ENCODE data around the gene FMO5.
"Not testable (repeated sequence)": the region's sequence is repeated elsewhere in the genome, so short reads cannot be mapped to it uniquely, and the experiment has no call there.

FMO5 gene

DNA sequence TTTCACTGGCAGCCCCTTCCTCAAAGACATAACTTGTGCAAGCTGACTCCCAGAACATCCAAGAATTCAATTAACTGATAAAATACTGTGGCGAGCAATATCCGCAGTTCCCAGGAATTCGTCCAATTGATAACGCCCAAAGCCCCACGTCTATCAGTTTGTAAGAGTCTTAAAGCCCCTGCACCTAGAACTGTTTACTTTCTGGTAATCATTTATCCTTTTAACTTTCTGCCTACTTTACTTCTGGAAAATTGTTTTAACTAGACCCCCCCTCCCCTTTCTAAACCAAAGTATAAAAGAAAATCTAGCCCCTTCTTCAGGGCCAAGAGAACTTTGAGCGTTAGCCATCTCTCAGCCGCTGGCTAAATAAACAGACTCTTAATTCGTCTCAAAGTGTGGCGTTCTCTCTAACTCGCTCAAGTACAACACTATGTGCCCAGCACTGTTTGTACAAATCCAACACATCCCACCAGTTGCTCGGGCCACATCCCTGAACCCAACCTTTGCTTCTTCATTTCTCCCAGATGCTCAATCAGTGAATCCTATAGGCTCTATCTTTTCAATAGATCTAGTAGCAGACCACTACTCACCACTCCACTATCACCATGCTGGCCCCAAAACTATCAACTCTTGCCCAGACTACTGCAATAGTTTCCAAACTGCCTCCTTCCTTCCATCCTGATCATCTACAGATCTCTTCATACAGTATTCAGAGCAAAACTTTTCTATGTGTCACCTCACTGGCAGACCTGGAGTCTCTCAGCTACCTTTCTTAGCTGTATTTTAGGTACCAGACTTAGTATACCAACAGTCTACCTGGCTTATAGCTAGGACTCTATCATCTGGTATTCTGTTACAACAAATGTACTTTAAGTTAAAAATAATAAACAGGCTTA is 14.0 kb upstream of the FMO5 start:
- no peak for DNase-seq

DNA sequence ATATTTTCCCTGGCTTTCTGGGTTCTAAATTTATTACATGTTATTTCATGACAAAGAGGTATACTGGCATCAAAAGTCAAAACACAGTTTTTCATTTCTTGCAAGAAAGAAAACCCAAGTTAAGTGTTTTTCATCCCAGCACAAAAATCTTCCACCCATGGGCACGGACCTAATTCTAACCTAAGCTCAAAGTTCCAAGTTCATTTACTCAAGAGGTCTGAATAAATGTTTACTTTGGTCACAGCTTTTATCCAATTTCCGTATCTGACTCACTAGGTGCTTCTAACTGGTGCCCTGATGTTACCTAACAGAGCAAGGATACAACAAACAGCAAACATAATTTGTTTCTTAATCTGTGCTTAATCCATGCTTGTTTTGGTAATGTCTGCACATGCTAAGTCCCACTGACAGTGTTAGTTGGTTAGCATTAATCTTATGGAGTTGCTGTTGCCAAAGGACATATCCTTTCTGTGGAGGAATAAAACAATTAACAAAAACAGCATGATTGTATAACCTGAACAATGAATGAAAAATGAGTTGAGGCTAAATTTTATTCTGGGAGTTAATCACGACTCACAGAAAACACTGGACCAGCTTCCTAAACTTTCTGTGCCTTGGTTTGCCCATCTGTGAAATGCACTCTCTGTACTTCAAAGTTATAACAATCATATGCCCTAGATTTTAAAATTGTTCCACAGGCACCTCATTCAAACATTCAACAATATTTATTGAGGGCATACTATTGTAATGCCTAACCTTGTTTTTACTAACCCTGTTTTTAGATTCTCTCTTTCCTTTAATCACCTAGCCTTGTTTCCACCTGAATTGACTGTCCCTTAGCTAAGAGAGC is 13.1 kb upstream of the FMO5 start:
- no peak for DNase-seq

- no peak for DNase-seq
Measured at GRCh38 chr1:147236959-147237791, 12.0 kb upstream of the FMO5 start.

GRCh38 chr1:147236448-147236847 is 11.3 kb upstream of the FMO5 start:
- no peak for DNase-seq

DNA sequence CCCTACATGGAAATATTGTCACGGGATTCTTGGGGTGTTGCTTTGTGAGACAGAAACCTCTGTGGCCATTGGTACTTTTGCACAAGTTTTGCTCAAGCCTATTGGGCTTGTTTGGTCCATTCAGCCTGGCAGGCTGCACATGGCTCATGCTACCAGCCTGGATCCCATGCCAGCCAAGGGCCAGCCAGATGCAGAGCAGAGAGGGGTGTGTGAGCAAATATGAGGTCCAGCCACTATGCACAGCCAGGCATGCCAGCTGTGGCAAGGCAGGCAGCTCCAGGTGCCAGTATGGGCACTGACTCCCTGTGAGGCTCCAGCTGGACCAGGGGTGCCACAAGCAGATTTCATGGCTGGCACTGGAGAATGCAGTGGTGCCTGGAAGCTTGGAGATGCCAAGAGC is 10.7 kb upstream of the FMO5 start:
- no peak for DNase-seq

DNA sequence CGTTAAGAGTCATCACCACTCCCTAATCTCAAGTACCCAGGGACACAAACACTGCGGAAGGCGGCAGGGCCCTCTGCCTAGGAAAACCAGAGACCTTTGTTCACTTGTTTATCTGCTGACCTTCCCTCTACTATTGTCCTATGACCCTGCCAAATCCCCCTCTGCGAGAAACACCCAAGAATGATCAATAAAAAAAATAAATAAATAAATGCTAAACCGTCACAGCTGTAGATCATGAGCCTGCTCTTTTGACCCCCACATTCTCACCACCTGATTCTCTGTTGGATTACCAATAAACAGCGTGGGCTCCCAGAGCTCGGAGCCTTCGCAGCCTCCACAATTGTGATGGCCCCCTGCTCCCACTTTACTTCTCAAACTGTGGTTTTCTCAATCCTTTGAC is 8.8 kb upstream of the FMO5 start:
- not testable (repeated sequence) for DNase-seq

DNA sequence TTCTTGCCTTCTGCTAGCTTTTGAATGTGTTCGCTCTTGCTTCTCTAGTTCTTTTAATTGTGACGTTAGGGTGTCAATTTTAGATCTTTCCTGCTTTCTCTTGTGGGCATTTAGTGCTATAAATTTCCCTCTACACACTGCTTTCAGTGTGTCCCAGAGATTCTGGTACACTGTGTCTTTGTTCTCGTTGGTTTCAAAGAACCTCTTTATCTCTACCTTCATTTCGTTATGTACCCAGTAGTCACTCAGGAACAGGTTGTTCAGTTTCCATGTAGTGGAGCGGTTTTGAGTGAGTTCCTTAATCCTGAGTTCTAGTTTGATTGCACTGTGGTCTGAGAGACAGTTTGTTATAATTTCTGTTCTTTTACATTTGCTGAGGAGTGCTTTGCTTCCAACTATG is 5.9 kb upstream of the FMO5 start:
- DNase-seq = not testable (repeated sequence)

- no peak for DNase-seq
Measured at GRCh38 chr1:147223740-147224615, 1.2 kb downstream of the FMO5 start.

DNA sequence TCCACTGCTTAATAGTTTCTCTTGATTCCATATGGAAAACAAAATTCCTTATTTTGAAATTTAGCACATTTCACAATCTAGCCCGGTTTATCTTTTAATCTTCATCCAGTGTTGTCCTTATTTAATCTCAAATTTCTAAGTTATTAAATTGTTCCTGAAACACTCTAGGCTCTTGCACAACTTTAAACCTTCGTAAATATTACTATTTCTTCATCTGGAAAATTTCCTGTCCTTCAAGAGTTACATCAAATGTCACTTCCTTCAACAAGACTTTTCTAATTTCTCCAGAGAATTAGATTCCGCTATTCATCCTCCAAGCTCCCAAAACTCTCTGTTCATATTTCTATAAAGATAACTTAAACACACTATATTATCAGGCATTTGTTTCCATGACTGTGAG is 6.5 kb downstream of the FMO5 start:
- peak in 2 of 4 experiments; percentile 51 to 57 for DNase-seq

DNA sequence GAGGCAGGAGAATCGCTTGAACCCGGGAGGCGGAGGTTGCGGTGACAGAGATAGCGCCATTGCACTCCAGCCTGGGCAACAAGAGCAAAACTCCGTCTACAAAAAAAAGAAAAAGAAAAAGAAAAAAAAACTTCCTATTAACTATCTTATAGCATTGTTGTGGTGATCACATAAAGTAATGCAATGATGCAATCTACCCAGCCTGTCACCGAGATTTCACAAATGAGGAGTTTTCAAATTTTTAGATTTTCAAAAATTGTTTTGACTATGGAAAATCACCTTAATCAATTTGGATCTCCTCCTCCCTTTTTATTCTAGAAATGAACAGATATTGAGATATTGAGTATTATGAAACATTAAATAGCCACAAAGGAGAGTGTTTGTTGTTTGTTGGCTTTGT is 8.0 kb downstream of the FMO5 start:
- peak in 2 of 4 experiments; percentile 20 to 23 for DNase-seq

DNA sequence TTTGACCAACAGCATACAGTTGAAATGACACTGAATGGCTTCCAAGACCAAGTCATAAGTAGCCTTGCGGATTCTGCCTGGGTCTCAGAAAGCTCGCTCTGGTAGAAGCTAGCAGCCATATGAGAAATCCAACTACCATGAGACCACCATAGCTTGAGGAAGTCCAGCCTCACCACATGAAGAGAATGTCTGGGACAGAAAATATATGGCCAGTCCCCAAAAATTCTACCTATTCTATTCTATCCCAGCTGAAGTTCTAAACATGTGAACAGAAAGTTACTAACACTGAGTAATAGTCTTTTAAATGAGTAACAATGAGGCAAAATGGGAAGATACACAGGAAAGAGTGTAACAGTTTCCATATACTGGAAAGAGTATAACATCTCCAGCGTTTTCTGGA is 9.0 kb downstream of the FMO5 start:
- peak in 1 of 4 experiments; percentile 9 for DNase-seq

GRCh38 chr1:147215540-147215916 is 9.6 kb downstream of the FMO5 start:
- DNase-seq = no peak

DNA sequence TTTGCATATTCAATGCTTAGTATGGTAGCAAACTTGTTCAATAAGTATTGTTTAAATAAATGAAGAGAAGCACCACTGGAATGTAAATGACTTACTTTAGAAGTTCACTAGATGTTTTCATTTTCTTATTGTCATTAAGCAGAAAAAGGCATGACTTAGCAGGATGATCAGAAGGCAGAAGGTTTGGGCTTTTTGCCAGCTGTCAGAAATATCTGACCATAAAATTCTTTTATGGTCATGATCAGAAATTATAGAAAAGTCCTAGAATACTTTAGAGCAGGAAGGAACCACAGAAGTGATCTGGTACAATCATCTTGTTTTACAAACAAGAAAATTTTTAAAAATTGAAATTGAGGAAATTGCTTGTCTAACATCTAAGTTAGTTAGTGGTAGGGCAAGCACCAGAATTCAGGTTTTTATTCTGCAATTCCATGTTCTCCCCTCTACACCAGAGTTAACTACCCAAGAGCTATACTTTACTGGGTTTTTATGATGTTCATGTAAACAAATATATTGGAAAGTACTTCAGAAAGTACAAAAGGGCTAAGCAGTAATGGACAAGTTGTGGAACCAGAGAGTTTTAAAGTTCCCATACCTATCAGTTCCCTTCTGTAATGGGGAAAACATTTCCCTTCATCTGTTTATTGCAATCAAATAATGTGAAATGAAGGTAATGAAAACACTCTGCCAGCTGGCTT is 10.1 kb downstream of the FMO5 start:
- DNase-seq = no peak

- DNase-seq = peak; percentile 15 to 47 (median 43)
Measured at GRCh38 chr1:147214325-147214724, 10.8 kb downstream of the FMO5 start.

- no peak for DNase-seq
Measured at GRCh38 chr1:147213271-147213670, 11.9 kb downstream of the FMO5 start.

DNA sequence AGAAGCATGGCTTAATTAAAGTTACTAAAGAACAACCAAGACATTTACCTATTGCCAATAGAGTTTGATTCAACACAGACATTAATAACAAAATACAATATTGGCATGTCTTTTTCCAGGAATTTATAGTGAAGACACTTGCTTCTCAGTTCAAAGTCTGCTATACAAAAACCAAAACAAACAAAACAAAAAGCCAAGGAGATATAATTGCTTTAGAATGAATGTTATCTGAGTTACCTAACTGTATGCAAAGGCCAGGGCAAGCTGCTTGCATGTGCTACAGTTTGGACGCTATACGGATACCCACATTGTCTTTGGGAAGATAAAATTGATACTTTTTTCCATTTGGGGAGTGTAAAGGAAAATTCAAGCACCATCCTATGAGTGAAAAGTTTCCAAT is 13.6 kb downstream of the FMO5 start:
- DNase-seq = no peak

GRCh38 chr1:147210987-147211386 is 14.2 kb downstream of the FMO5 start:
- no peak for DNase-seq

DNA sequence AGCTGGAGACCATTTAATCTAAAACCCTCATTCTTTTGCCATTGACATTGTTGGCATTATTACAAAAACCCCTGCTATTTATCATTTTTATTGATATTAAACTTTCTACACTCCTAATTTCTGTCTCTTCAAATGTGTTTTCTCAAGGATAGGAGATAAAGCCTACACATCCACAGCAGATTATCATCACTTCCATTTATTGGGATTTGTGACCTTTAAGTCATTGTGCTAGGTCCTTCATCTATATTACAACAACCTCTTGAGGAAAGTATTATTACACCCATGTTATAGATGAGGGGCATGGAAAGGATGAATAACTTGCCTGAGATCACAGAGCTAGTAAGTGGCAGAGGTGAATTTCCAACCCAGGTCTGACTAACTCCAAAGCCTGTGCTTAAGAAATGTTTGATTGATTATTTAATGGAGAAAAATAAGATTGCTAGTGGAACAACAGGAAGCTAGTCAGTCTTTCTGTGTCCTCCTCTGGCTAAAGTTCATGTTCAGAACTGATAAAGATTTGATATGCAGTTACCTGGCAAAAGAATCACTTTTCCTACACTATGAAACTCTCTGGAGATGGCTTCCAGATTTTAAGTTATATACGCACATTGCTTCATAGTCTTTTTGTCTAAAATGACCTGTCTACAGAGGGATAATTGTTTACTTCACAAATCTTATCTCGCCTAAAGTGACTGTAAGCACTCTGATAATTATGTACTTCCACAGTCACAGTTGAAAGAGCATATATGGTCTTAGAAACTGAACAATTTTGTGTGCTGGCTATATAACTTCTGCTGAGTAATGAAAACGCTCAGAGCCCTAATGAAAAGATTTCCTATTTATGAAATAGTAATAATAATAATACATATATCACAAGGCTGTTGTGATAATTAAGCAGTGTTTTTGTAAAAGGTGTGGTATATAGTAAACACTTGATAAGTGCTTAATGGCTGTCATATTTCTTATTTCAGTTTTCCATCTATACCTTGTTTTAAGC is 15.0 kb downstream of the FMO5 start:
- DNase-seq = no peak

- no peak for DNase-seq
Measured at GRCh38 chr1:147208619-147209018, 16.5 kb downstream of the FMO5 start.

GRCh38 chr1:147207192-147207591 is 17.9 kb downstream of the FMO5 start:
- no peak for DNase-seq
